ENCODE results near the gene THEMIS2.
"Not testable (repeated sequence)": the region's sequence is repeated elsewhere in the genome, so short reads cannot be mapped to it uniquely, and the experiment has no call there.

Gene THEMIS2

DNA sequence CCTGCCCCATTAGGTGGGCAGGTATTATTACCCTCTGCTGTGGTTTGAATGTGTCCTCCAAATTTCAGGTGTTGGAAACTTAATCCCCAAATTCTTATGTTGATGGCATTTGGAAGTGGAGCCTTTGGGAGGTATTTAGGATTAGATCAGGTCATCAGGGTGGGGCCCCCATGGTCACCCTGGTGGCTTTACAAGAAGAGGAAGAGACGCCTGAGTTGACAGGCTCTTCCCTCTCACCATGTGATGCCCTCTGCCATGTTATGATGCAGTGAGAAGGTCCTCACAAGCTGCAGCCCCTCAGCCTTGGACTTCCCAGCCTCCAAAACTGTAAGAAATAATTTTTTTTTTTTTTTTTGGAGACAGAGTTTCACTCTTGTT is 8.8 kb upstream of the THEMIS2 start:
- DNase-seq: no peak

DNA sequence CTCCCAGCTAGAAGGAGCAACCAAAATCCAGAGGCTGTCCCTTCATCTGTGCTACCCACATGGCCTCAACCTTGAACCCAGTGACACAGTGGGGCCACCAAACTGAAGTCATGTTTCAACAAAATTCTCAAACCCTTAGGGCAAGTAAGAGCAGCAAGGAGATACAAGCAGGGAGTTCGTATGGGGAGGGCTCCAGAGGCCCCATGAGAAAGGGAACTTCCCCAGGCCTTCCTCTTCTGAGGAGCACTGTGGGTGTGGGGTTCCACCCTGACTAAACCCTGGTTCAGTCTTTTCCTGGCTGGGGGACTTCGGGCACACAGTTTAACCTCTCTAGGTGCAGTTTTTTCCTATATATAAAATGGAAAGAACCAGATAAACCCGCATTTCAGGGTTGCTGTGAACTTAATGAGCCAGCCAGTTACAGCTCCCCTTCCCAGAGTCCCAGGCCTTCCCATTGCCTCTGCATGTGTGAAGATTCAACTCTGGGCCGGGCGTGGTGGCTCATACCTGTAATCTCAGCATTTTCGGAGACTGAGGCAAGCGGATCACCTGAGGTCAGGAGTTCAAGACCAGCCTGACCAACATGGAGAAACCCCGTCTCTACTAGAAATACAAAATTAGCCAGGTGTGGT is 8.0 kb upstream of the THEMIS2 start:
- peak; percentile 47 for DNase-seq

DNA sequence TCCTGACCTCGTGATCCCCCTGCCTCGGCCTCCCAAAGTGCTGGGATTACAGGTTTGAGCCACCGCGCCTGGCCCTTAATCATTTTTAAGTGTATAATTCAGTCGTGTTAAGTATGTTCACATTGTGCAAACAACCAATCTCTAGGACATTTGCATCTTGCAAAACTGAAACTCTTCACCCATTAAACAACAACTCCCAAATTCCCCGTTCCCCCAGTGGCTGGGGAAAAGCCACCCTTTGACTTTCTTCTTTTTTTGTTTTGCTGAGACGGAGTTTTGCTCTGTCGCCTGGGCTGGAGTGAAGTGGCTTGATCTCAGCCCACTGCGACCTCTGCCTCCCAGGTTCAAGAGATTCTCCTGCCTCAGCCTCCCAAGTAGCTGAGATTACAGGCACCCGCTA is 6.5 kb upstream of the THEMIS2 start:
- no peak for DNase-seq

DNA sequence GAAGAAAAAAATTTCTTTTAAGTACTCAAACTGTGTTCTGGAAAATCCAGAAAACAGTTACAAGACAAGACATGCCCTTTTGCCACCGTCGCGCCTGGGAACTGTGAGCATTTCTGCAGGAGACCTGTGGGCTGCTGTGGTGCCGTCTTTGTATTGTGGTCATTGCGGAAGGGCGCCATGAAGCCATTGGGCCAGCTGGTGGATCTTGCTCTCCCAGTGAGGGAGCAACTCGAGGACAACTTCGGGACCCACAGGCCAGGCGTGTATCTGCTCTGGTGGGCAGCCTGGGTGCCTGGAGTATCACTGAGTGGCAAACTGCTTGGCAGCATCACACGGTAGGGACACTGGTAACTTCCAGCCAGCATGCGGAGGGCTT is 3.8 kb upstream of the THEMIS2 start:
- no peak for DNase-seq

DNA sequence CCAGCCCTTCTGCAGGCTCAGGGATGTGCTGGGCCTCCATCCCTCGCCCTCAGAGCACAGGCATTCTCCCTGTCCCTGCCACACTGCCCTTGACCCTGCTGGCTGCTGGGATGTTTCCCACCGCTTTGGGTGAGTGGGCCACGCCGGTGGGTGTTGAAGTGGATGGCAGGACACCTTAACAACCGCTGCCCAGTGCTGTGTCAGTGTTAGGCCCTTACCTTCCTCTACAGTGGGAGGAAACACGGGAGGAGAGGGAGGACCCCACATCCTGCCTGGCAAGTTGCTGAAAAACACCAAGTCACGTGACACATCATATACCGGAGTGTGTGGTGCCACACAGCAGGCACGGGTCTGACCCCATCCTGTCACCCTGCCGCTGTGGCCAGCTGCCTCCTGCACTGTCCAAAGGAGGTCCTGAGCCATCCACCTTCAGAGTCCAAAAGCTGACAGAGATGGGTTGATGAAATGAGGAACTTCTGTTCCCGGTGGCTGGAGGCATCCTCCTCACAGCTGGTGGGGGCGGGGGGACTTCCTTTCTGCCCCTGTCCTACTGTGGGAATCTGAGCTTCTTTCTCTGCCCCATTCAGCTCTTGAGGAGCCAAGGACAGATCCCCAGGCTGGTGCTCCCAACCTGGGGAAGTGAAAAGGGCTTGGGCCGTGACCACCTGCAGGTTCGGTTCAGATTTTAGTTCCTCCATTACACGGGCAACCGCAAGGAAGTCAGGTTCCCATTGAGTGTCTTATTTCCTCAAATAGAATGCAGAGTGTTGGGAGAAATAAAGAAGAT is 3.2 kb upstream of the THEMIS2 start:
- peak; percentile 75 for DNase-seq

DNA sequence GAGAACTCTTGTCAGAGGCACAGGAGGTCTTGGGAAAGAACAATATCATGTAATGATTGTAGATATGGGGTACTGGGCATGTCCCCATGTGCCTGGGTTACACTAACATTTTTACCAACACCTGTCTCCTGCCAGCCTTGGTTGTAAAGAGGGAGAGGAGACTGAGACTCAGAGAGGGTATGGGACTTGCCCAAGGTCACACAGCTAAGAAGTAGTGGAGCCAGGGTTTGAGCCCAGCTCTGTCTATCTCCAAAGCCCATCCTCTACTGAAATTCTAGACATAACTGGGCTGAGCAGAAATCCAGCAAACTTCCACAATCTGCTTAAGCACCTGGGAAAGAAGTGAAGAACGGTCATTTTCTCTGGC is 2.6 kb upstream of the THEMIS2 start:
- no peak for DNase-seq

DNA sequence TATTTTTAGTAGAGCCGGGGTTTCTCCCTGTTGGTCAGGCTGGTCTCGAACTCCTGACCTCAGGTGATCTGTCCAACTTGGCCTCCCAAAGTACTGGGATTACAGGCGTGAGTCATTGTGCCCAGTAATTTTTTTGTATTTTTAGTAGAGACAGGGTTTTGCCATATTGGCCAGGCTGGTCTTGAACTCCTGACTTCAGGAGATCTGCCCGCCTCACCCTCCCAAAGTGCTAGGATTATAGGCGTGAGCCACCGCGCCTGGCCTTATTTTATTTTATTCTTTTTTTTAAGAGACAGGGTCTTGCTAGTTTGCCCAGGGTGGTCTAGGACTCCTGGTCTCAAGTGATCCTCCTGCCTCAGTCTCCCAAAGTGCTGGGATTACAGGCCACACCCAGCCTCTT is 1.3 kb upstream of the THEMIS2 start:
- not testable (repeated sequence) for DNase-seq

DNA sequence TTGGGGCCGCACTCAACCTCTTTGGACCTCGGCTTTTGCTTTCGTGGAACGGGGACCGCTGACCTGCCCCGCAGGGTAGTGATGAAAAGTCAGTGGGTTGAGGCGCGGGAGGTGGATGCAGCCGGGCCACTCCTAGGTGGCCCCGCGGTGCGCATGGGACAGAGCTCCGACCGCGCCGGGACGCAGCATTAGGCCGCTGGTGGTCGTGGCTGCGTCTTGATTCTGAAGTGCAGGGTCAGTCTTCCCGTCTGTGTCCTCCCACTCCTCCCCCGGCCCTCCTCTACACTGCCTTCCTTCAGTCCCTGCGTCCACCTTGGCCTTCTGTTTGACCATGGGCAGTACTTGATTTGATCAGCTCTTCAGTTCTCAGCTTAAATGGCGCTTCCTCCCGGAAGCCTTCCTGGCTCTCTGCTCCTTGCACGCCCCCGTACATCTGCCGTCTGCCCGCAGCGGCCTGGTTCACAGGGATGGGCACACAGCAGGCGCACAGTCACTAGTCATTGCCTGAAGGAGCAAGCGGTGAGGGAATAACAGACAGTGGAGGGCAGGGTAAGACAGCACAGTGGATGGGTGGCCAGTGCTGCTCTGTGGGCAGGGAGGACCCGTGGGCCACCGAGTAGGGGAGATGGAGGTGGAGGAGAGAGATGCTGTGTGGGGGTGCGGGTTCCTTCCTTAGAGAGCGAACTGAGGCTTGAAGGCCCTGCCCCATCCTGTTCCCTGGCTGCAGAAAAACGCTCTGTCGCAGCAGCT is 633 bp downstream of the THEMIS2 start:
- peak; percentile 67 for DNase-seq

DNA sequence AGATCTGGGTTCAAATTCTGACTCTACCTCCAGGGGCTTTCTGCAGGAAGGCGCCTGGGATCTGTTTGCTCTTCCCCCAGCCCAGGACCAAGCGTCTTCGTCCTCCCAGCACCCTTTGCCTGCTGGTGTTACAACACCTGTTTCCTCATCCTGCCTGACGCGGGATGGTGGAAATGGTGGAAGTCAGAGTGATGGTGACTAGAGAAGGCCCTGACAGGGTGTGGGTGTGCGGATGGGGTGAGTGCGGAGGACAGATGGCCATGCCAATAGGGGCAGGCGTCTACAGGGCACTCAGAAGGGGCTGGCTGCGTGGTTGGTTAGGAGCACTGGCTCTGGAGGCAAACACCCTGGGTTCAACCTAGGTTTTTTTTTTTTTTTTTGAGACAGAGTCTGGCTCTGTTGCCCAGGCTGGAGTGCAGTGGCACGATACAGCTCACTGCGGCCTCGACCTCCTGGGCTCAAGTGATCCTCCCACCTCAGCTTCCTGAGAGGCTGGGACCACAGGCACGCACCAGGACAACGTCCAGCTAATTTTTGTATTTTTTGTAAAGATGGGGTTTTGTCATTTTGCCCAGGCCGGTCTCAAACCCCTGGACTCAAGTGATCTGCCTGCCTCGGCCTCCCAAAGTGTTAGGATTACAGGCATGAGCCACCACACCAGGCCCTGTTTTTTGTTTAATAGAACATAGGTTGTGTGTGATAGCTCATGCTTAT is 1.5 kb downstream of the THEMIS2 start:
- no peak for DNase-seq

DNA sequence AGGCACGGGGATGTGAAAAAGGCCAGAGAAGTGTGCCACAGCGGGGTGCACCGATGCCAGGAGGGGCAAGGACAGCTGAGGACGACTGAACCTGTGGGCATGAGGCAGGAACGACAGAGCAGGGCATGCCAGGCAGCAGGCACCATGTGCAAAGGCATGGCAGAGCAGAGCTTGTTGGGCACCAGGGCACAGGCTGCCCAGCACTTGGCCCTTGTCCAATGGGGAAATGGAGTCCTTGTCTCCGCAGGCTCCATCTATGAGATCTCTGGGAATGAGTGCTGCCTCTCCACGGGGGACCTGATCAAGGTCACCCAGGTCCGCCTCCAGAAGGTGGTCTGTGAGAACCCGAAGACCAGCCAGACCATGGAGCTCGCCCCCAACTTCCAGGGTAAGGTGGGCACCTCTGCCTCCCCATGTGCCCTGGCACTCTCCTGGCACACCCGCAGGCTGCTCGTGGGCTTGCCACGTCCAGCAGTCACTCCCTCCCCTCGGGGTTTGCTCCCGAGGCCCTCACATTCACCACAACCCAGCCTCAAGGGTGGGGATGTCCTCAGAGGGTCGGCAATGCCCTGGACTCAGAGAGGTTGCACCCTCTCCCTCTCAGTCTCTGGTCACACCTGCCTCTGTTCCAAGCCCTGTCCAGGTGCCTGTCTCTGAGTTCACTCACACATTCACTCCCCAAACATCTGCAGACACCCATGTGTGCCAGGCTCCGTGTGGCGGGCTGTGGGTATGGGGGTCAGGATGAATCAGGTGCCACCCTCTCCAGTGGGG is 4.2 kb downstream of the THEMIS2 start:
- no peak for DNase-seq

DNA sequence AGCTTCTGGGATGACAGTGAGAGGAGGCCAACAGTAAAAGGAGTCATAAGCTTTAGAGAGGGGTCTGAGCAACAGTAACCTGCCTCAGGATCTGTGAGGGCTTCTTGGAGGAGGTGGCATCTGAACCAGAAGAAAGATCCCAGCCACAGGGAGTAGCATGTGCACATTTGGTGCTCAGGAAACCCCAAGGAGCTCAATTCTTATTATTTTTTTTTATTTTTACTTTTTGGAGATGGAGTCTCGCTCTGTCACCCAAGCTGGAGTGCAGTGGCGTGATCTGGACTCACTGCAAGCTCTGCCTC is 4.7 kb downstream of the THEMIS2 start:
- DNase-seq: no peak

DNA sequence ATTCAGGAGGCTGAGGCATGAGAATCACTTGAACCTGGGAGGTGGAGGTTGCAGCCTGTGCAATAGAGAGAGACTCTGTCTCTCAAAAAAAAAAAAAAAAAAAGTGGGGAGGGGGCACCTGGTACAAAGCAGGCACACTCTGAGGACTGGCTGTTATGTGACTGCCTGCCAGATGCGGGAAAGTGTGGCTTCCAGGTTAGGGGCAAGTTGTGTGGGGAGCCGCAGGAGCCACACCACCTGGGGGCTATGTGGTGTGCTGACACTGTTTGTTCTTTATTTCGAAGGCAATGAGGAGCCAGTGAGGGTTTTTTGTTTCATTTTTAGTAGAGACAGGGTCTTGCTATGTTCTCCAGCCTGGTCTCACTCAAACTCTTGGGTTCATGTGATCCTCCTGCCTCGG is 5.7 kb downstream of the THEMIS2 start:
- DNase-seq: no peak

DNA sequence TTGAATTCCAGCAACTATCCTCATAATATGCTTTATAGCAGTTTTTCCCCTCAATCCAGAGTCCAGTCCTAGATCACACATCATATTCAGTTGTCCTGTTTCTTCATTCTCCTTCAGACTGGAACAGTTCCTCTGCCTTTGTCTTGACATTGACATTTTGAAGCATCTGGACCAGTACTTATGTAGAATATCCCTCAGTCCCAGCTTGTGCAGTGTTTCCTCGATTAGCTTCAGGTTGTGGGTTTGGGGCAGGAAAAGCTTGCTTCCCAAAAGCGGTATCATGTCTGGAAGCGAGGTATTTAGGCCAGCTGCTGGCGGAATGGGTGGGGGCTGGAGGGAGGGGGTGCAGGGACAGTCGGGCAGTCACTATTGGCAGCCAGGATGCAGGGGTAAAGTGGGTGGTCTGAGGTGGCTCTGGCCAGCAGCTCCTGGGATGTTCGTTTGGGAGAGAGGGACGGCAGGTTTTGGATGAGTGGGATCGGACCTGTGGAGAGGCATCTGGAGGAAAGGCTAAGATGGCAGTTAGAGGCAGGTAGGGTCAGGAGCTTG is 6.5 kb downstream of the THEMIS2 start:
- no peak for DNase-seq

DNA sequence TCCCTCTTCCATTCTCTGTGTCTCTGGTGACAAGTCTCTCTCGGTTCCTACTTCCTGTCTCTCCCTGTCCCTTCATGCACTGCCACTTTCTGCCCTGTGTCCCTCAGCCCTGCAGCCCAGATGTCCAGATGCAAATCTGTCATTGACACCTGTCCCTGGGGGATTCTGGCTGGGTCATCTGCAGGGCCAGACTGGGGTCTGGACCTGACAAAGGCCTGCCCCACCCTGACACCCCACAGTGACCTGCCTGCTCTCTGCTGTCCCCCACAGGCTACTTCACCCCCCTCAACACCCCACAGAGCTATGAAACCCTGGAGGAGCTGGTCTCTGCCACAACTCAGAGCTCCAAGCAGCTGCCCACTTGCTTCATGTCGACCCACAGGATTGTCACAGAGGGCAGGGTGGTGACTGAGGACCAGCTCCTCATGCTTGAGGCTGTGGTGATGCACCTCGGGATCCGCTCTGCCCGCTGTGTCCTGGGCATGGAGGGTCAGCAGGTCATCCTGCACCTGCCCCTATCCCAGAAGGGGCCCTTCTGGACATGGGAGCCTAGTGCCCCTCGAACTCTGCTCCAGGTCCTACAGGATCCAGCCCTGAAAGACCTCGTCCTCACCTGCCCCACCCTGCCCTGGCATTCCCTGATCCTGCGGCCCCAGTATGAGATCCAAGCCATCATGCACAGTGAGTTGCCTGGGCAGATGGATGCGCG is 7.2 kb downstream of the THEMIS2 start:
- DNase-seq: no peak

DNA sequence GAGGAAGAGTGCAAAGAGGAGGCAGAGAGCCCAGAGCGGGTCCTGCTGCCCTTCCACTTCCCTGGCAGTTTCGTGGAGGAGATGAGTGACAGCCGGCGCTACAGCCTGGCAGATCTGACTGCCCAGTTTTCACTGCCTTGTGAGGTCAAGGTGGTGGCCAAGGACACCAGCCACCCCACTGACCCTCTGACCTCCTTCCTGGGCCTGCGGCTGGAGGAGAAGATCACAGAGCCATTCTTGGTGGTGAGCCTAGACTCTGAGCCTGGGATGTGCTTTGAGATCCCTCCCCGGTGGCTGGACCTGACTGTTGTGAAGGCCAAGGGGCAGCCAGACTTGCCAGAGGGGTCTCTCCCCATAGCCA is 10.2 kb downstream of the THEMIS2 start:
- DNase-seq: no peak

DNA sequence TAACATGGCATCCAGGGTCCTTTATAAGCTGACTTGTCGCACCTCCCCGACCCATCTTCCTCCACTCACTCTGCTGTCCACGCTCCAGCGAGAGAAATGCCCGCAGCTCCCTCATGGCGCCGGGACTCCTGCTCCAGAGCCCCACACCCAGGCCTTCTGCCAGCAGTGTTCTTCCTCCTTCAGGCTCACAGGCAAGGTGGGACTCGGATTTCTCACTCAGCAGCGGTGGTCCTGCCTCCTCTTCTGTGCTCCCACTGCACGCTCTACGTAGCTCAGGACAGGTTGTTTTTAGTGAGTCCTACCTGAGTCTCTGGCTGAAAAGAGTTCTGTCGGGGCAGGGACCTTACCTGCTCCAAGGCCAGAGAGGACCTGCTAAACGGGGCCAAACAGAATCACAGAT is 11.2 kb downstream of the THEMIS2 start:
- no peak for DNase-seq

DNA sequence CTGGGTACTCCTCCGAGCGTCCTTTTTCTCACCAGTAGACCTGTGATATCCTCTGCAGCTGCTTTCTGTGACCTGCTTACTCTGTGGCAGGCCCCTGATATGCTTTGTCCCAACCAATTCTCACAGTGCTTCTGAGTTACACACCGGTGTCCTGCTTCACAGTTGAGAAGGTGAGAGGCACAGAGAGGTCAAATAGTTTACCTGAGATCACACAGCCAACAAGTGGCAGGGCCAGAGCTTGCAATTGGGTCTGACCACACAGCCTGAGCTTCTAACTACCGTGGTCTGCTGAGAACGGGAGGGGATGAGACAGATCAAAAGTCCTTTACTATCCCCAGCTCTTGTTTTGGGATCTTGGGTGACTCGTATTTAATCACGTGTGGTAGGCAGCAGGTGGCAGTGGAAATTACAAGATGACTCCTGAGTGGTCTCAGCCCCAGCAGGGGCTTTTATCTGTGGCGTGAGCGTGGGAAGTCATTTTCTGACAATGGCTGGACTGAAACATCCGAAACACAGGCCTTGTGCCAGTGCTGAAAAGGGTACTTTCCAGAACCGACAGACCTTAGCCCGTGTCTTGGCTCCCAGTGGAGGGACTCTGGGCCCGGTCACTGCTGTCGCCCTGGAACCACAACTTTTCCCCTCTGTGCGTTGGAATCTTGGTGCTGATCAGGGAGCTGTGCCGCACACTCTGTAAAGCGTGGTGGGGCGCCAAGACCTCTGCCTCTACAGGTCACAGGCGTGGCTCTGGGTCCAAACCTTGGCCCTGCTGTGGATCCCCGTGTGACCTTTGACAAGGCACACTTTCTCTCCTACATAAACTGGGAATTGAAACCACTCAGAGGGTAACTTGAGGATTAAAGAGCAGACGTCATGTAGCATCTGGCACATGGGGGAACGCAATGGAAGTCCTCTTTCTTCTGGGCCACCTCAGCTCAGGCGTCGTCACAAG is 11.9 kb downstream of the THEMIS2 start:
- peak; percentile 51 for DNase-seq

DNA sequence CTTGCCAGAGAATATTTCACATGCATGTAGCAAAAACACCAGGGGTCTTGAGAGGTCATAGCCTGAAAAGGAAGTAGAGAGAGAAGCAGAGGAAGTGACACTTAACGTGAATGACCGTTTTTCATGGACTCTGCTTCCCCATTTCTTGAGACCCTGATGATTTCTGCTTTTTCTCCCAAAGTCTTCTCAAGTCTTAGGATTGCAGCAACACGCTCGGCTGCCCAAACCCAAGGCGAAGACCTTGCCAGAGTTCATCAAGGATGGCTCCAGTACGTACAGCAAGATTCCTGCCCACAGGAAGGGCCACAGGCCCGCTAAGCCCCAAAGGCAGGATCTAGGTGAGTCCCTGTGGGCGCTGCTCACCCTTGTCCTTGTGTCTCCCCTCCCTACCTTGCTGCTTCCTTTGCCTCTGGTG is 12.8 kb downstream of the THEMIS2 start:
- no peak for DNase-seq

DNA sequence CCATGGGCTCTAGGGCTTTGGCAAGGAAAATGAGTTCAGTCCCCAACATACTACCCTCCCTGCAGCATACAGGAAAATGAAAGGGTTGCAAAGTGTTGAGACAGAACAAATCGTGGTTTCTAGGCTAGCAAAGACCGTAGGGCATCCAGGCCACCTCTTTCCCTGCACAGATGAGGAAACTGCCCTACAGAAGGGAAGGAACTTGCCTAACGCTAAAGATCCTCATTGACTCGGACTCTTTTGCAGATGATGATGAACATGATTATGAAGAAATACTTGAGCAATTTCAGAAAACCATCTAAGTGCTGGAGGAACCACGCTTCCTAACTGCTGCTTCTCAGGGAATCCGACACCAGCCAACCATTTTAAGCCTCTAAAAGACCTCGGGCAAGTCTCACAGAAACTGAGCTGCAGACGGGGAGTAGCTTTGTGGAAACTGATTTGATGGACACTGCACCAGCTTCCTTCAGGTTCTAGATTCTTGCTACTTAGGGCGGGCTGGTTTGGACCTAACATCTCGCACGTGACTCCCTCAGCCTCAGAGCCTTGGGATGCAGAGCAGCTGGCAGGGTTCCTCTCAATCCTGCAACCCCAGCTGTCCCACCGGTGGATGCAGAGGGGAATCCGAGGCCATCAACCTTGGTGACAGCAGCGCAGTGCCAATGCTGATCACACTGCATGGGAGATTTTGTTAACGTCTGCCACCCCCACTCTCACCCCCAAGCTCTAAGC is 13.4 kb downstream of the THEMIS2 start:
- no peak for DNase-seq

DNA sequence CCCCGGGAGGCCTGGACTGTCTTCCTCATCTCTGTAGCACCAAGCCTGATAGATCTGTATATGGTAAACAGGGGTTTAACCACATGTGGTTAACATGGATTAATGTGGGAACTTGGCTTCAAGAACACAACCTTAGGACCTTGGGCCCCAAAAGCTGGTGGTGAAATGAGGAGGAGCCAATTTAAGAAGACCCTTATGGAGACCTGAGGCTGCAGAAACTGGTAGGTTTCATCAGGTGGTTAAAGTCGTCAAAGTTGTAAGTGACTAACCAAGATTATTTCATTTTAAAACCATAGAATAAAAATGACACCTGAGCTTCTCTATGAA is 14.0 kb downstream of the THEMIS2 start:
- no peak for DNase-seq

Data from stimulated activated CD8-positive, alpha-beta memory T cell treated with anti-CD3 and anti-CD28 coated beads, Interleukin-4, amount 100 ng/mL, for 48 hours (primary cell).